DOHH2 (cell line): ENCODE data around the gene NAA60.

Experiments
- H3F3A ChIP-seq: fragments of 200-600 bp; sonication (generic), shearing (Covaris generic); 2 replicates; pipeline ENCODE4 v1.6.0; 2016; ENCODE audit warnings: antibody characterized with exemption, mild to moderate bottlenecking; ENCODE audit not compliant: control insufficient read depth, insufficient read depth
- H3K27ac ChIP-seq: fragments of 200-600 bp; sonication (generic); 2 replicates; pipeline ENCODE4 v1.5.1; 2014; ENCODE audit warnings: low read depth, mild to moderate bottlenecking, low read length, moderate library complexity
- H3K27me3 ChIP-seq: fragments of 200-600 bp; sonication (generic); 2 replicates; pipeline ENCODE4 v1.6.1; 2014; ENCODE audit warnings: mild to moderate bottlenecking, low read length, mixed read lengths; ENCODE audit not compliant: control insufficient read depth
- H3K36me3 ChIP-seq: fragments of 200-600 bp; sonication (generic); 2 replicates; pipeline ENCODE4 v1.6.1; 2014; ENCODE audit warnings: mild to moderate bottlenecking, low read length, moderate library complexity, mixed read lengths; ENCODE audit not compliant: control insufficient read depth
- H3K4me1 ChIP-seq: fragments of 200-600 bp; sonication (generic); 2 replicates; pipeline ENCODE4 v1.6.1; 2014; ENCODE audit warnings: mild to moderate bottlenecking, low read length, mixed read lengths; ENCODE audit not compliant: control insufficient read depth
- H3K4me2 ChIP-seq: fragments of 200-600 bp; sonication (generic); 2 replicates; pipeline ENCODE4 v1.6.0; 2014; ENCODE audit warnings: mild to moderate bottlenecking, low read length, moderate library complexity
- H3K4me3 ChIP-seq: fragments of 200-600 bp; sonication (generic); 2 replicates; pipeline ENCODE4 v1.5.1; 2014; ENCODE audit warnings: mild to moderate bottlenecking, low read length, mixed read lengths
- H3K79me2 ChIP-seq: fragments of 200-600 bp; sonication (generic); 2 replicates; pipeline ENCODE4 v1.6.1; 2014; ENCODE audit warnings: mild to moderate bottlenecking, low read length, mixed read lengths; ENCODE audit not compliant: control insufficient read depth
- H3K9me2 ChIP-seq: fragments of 200-600 bp; sonication (generic); replicated peaks from 2 replicates; pipeline ENCODE4 v1.6.1; 2014; ENCODE audit warnings: mild to moderate bottlenecking, low read length, mixed read lengths; ENCODE audit not compliant: control insufficient read depth
- H3K9me3 ChIP-seq: fragments of 200-600 bp; sonication (generic); 2 replicates; pipeline ENCODE4 v1.6.1; 2014; ENCODE audit warnings: antibody characterized with exemption, low read length, mixed read lengths; ENCODE audit not compliant: control insufficient read depth, insufficient read depth
- H4K20me1 ChIP-seq: fragments of 200-600 bp; sonication (generic); 2 replicates; pipeline ENCODE4 v1.6.0; 2014; ENCODE audit warnings: low read depth, mild to moderate bottlenecking, antibody characterized with exemption, low read length, moderate library complexity; ENCODE audit not compliant: control insufficient read depth, insufficient read depth
- EZH2phosphoT487 ChIP-seq: fragments of 200-600 bp; sonication (generic); IDR thresholded peaks from 2 replicates; pipeline ENCODE4 v1.6.1; 2017; ENCODE audit warnings: borderline replicate concordance, mild to moderate bottlenecking, antibody characterized with exemption, low read length, moderate library complexity, mixed read lengths
- TF ChIP-seq, protein P1 (sequence below): fragments of 200-600 bp; sonication (generic); IDR thresholded peaks from one replicate; pipeline ENCODE4 v1.5.1; 2014; ENCODE audit warnings: antibody characterized with exemption, mild to moderate bottlenecking, low read depth, low read length; ENCODE audit not compliant: poor library complexity, severe bottlenecking

Gene NAA60

DNA sequence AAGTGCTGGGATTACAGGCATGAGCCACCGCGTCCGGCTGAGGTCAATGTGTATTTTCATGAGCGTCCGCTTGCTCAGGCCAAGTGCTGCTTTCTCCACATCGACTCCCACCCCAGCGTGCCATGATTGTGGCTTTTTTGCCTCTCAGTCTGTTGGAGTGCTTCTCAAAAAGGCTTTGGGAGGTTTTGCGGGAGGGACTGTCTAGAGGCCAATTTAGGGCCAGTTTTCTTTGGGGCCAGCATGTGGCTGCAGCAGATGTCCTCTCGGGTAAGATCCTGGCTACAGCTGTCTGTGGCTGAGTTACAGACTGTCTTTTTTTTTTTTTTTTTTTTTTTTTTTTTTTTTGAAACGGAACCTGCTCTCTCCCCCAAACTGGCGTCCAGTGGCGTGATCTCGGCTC is 45.3 kb downstream of the NAA60 start:
- no peaks in the 10 kb centered on the region for H3K9me2 ChIP-seq
- H3F3A ChIP-seq: no peaks in the 10 kb centered on the region
- no peaks in the 10 kb centered on the region for H3K9me3 ChIP-seq
- H3K4me1 ChIP-seq: no peaks in the 10 kb centered on the region
- no peak for TF ChIP-seq EZH2phosphoT487
- TF ChIP-seq, protein P1, sequence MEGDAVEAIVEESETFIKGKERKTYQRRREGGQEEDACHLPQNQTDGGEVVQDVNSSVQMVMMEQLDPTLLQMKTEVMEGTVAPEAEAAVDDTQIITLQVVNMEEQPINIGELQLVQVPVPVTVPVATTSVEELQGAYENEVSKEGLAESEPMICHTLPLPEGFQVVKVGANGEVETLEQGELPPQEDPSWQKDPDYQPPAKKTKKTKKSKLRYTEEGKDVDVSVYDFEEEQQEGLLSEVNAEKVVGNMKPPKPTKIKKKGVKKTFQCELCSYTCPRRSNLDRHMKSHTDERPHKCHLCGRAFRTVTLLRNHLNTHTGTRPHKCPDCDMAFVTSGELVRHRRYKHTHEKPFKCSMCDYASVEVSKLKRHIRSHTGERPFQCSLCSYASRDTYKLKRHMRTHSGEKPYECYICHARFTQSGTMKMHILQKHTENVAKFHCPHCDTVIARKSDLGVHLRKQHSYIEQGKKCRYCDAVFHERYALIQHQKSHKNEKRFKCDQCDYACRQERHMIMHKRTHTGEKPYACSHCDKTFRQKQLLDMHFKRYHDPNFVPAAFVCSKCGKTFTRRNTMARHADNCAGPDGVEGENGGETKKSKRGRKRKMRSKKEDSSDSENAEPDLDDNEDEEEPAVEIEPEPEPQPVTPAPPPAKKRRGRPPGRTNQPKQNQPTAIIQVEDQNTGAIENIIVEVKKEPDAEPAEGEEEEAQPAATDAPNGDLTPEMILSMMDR: no peak
- H3K4me3 ChIP-seq: no peak overlapping the region
- no peaks in the 10 kb centered on the region for H3K27me3 ChIP-seq
- no peaks in the 10 kb centered on the region for H3K79me2 ChIP-seq
- no peak overlapping the region for H3K4me2 ChIP-seq
- no peak overlapping the region for H3K27ac ChIP-seq
- H4K20me1 ChIP-seq: no peaks in the 10 kb centered on the region
- peaks cover 25% of the 10 kb centered on the region for H3K36me3 ChIP-seq

DNA sequence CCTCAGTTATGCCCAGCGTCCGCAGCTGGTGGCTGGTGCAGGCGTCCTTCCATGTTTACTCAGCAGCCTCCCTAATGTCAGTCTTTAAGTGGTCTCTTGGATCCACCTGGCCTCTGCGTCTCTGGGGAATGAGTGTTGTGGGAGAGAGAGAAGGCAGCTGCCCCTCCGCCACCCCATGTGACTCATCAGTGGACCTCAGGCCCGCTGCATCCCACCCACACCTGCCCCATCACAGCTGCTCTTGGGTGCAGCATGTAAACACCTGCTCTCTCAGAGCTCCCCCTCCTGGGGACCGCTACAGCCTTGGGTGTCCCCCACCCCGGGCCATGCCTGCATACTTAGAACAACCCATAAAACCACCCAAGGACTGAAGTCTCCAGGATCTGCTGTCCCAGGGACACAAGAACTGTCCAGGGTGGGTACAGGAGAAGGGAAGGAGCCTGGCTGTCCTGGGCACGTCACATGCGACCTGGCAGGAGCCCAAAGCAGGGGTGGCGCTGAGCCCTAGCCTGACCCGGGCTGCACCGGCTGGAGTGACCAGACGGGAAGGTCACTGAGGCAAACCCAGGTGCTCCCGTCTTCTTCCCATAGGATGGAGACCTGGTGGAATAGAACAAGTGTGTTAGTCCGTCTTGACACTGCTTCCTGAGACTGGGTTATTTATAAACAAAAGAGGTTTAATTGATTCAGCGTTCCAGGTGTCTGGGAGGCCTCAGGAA is 47.6 kb downstream of the NAA60 start:
- H4K20me1 ChIP-seq: no peaks in the 10 kb centered on the region
- H3K27me3 ChIP-seq: no peaks in the 10 kb centered on the region
- H3K9me2 ChIP-seq: no peaks in the 10 kb centered on the region
- H3K79me2 ChIP-seq: no peaks in the 10 kb centered on the region
- peaks cover 5% of the 10 kb centered on the region; the same call in 1 of the 2 replicates for H3K36me3 ChIP-seq
- no peaks in the 10 kb centered on the region for H3K9me3 ChIP-seq
- H3K4me3 ChIP-seq: no peak overlapping the region
- TF ChIP-seq EZH2phosphoT487: no peak
- TF ChIP-seq, protein P1: peak; percentile 37
- no peaks in the 10 kb centered on the region for H3K4me1 ChIP-seq
- H3F3A ChIP-seq: no peaks in the 10 kb centered on the region
- H3K27ac ChIP-seq: no peak overlapping the region
- no peak overlapping the region for H3K4me2 ChIP-seq

DNA sequence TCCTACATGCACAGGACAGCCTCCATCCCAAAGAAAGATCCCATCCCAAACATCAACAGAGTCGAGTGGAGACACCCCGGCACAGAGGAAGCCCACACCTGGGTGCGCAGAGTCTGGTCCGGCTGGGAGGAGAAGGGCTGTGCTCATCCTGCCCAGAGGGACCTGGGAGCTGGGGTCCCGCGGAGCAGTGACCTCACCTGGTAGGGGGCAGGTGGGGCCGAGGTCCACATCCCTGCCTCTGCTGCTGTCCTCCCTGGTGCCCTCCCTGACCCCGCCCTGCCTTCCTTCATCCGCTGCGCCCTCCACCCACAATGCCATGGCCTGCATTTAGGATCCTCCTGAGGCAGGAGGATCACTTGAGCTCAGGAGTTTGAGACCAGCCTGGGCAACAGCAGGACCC is 48.9 kb downstream of the NAA60 start:
- Histone ChIP-seq H3F3A (peaks cover 4% of the 10 kb centered on the region; the same call in 1 of the 2 replicates), H3K9me3 (no peaks in the 10 kb centered on the region), H3K4me3 (no peak overlapping the region), H3K36me3 (no peaks in the 10 kb centered on the region), H3K9me2 (no peaks in the 10 kb centered on the region), H4K20me1 (no peaks in the 10 kb centered on the region), H3K4me2 (no peak overlapping the region), H3K27ac (no peak overlapping the region), H3K79me2 (no peaks in the 10 kb centered on the region), H3K27me3 (no peaks in the 10 kb centered on the region), H3K4me1 (no peaks in the 10 kb centered on the region)
- TF ChIP-seq, protein P1: no peak
- TF ChIP-seq EZH2phosphoT487: no peak
